Omental fat pad (tissue), 4 donors: ENCODE data around the gene CNP. TPM values are rescaled to one million over a fixed set of nuclear protein-coding genes. Genes with fewer than 3 reads are reported as not detected.
"Not testable (repeated sequence)": the region's sequence is repeated elsewhere in the genome, so short reads cannot be mapped to it uniquely, and the experiment has no call there.

Experiments used
- ATAC-seq: fragments of 150-250 bp; one replicate; pipeline ENCODE4 v1.9.1; 2016; ENCODE audit warnings: mild to moderate bottlenecking, moderate library complexity; ENCODE audit not compliant: low FRiP score
- DNase-seq: peaks from one replicate; pipeline ENCODE4 v3.0.0-alpha.2; 2019; ENCODE audit warnings: low spot score
- CTCF ChIP-seq, 3 donors: fragments of 450-650 bp; IDR thresholded peaks; one replicate each; pipeline ENCODE4 v1.5.1; 2016 to 2017; ENCODE audit warnings: antibody characterized with exemption in 3 of 3, mild to moderate bottlenecking in 3 of 3, moderate library complexity in 2 of 3
- total RNA-seq, 4 donors: library from RNA; depleted of rRNA; stranded (reverse); fragments of >200 nt; gene quantifications; one replicate each; pipeline ENCODE4 v1.1.0, GENCODE V29; 2016

Gene CNP
- total RNA-seq, 4 donors from 2014 or later = 42.2 to 62.9 (median 49.8) TPM

GRCh38 chr17:41920580-41920955, 46.0 kb upstream of the CNP start:
- no peak for ATAC-seq
- no peak for TF ChIP-seq CTCF (IDR thresholded peaks at IDR 0.05)

DNA sequence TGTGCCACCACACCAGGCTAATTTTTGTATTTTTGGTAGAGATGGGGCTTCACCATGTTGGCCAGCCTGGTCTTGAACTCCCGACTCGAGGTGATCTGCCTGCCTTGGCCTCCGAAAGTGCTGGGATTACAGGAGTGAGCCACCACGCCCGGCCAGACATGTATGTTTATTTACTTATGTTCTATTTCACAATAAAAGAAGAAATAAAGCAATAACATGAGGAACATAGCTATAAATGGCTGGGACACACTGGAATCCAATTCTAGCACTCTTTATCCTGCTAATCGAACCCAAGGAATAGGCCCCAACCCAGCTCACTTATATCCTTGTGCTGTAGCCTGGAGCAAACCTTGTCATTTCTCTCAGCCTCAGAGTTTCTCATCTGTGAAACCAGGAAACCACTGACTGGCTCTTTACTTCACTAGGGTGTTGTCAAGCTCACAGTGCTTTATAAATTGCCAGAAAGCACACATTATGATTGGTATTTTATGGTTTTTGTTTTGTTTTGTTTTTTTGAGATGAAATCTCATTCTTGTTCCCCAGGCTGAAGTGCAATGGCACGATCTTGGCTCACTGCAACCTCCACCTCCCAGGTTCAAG, 40.5 kb upstream of the CNP start:
- no peak for TF ChIP-seq CTCF (IDR thresholded peaks at IDR 0.05)
- DNase-seq (no peak), ATAC-seq (no peak)

More at GRCh38 chr17:41920580-41920955, 46.0 kb upstream of the CNP start:
- DNase-seq = no peak

DNA sequence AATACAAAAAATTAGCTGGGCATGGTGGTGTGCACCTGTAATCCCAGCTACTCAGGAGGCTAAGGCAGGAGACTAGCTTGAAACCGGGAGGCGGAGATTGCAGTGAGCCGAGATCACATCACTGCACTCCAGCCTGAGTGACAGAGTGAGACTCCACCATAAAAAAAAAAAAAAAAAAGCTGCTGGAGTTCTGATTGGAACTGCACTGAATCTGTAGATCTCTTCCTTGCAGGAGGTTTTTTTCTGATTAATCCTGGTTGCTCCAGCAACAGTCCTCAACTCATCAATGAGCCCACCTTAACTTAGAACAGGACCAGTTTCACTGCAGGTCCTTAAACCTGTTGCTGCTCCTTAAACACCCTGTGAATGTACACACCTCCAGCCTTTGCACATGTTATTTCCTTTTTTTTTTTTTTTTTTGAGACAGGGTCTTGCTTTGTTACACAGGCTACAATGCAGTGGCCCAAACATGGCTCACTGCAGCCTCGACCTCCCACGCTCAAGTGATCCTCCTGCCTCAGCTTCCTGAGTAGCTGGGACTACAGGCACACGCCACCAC, 37.8 kb upstream of the CNP start:
- TF ChIP-seq CTCF (IDR thresholded peaks at IDR 0.05) = no peak
- no peak for ATAC-seq
- no peak for DNase-seq

DNA sequence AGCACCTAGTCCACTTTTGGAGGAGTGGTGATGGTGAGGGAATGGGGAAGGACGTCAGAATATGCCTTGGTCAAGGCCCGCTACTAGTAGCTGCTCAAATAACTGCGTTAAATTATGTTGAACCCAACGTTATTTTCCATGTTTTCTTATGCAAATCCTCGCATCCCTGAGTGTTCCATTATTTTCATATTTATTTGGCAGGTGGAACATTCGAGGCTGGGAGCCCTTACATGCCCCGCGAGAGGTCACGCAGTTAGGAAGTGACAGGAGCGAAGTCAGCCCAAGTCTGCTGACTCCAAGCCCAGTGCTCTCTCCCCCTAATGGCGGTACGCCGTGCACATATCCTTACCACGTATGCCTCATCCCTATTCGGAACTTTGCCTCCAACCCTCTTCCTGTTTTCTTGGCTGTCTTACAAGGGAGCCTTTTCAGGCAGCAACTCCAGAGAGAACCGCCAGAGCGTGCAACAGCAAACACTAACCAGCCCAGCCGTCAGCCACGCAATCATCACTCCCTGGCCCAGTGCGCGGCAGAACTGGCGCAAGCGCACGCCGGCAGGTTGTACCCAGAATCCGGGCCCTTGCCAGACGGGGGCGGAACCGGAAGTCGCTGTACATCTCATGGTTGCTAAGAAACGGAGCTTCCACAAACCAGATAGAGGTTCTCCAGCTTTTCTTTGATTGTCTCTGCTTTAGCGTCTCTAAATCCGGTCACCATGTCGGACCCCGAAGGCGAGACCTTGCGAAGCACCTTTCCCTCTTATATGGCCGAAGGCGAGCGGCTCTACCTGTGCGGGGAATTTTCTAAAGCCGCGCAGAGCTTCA, 36.4 kb upstream of the CNP start, which contains the start of gene ODAD4:
ODAD4 (plus strand) TSS at position 609 of the 824 bp plus-strand sequence; CDS start at position 716, 107 bp downstream.
- DNase-seq (peak; percentile 89), ATAC-seq (peak; percentile 99)
- no peak for TF ChIP-seq CTCF (IDR thresholded peaks at IDR 0.05)

GRCh38 chr17:41930833-41931156, 35.8 kb upstream of the CNP start:
- not testable (repeated sequence) for ATAC-seq, DNase-seq

DNA sequence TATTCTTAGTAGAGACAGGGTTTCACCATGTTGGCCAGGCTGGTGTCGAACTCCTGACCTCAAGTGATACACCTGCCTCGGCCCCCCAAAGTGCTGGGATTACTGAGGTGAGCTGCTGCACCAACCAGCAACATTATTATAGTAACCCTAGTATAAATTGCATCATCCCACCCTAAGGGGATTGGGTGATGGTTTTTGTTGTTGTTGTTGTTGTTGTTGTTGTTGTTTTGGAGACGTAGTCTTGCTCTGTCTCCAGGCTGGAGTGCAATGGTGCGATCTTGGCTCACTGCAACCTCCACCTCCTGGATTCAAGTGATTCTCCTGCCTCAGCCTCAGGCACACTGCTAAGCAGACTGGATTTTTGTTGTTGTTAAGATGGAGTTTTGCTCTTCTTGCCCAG, 34.9 kb upstream of the CNP start:
- not testable (repeated sequence) for ATAC-seq, DNase-seq

- TF ChIP-seq CTCF (IDR thresholded peaks at IDR 0.05) = no peak
- ATAC-seq (no peak), DNase-seq (no peak)
These were observed 33.7 kb upstream of the CNP start for GRCh38 chr17:41932816-41933389.
